GM12892 (cell line): ENCODE data around the gene GDF11.

Experiments used
- POLR2A ChIP-seq: IDR thresholded peaks from 2 replicates; pipeline ENCODE4 v1.6.1; 2011; ENCODE audit warnings: low read depth, low read length, control low read depth
- POLR2AphosphoS5 ChIP-seq: IDR thresholded peaks from 2 replicates; pipeline ENCODE4 v1.6.1; 2011; ENCODE audit warnings: low read depth, low read length, control low read depth
- TAF1 ChIP-seq: IDR thresholded peaks from 2 replicates; pipeline ENCODE4 v1.6.1; 2011; ENCODE audit warnings: low read depth, mild to moderate bottlenecking, control low read depth, low read length, borderline replicate concordance

DNA sequence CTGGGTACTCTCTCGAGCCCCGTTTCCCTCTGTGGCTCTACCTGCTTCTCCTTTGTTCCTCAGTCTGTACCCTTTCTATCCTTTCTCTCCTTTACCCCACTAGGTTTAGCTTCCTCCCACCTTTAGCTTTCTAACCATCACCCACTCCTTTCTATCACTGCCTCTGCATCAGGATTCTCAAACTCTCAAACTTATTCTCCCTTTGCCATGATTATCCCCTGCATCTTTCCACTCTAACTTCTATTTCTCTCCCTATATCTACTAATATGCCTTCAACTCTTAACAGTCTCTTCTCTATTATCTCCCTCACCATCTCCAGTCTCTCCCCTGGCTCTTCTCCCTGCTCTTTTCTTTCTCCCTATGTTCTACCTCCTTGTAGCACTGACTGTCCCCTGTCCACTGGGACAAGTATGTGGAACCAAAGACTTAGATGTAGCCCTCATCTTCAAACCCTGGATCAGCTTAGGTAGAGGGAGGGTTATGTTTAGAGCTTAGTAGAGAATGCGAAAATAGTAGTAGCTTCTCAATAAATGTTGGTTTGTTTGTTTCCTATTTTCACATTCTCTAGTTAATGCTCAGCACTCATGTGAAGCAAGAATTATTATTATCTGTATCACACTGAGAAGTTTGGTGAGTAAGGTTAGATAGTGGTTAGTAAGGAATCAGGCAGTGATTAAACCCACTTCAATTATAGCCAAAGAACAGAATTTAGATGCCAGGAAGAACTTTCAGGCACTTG, 3.4 kb downstream of the GDF11 start:
- no peak for TF ChIP-seq TAF1
- TF ChIP-seq POLR2AphosphoS5, result no peak
- TF ChIP-seq POLR2A, result no peak
